ENCODE results near the gene RASSF5.

DNA sequence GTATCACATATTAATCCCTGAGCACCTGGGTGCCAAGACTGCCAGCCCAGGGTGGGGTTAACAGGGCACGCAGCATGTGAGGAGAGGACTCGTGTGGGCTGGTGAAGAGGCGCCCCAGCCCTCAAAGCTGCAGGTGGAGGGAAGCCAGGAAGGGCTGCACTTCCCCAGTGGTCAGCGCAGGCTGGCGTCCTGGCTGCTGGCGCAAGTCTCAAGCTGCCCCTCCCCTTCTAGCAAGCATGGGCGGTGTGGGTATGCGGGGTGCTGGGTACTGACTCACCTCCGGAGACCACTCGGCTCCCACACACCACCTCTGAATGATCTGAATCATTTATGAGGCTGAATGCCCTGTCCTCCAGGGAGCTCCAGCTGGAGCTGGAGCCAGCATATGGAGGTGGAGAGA is 60.9 kb downstream of the RASSF5 start:
- TF ChIP-seq, protein P1, sequence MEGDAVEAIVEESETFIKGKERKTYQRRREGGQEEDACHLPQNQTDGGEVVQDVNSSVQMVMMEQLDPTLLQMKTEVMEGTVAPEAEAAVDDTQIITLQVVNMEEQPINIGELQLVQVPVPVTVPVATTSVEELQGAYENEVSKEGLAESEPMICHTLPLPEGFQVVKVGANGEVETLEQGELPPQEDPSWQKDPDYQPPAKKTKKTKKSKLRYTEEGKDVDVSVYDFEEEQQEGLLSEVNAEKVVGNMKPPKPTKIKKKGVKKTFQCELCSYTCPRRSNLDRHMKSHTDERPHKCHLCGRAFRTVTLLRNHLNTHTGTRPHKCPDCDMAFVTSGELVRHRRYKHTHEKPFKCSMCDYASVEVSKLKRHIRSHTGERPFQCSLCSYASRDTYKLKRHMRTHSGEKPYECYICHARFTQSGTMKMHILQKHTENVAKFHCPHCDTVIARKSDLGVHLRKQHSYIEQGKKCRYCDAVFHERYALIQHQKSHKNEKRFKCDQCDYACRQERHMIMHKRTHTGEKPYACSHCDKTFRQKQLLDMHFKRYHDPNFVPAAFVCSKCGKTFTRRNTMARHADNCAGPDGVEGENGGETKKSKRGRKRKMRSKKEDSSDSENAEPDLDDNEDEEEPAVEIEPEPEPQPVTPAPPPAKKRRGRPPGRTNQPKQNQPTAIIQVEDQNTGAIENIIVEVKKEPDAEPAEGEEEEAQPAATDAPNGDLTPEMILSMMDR (CRISPR knock-in tag; IDR thresholded peaks at IDR 0.05): no peak
- TF ChIP-seq ZNF232 (CRISPR knock-in tag; IDR thresholded peaks at IDR 0.05; ENCODE audit: borderline replicate concordance): no peak
- TF ChIP-seq HDAC1 (CRISPR knock-in tag; IDR thresholded peaks at IDR 0.05): no peak
- TF ChIP-seq NCOA1 (CRISPR knock-in tag; IDR thresholded peaks at IDR 0.05): no peak
- TF ChIP-seq NR0B2 (CRISPR knock-in tag; IDR thresholded peaks at IDR 0.05): no peak
